Hepatocyte (in vitro differentiated cells): Measurements from ENCODE around the gene BIRC5. TPM values are rescaled to one million over a fixed set of nuclear protein-coding genes. Genes with fewer than 3 reads are reported as not detected.
"Not testable (repeated sequence)": the region's sequence is repeated elsewhere in the genome, so short reads cannot be mapped to it uniquely, and the experiment has no call there.

Experiments used
- DNase-seq: peaks from one replicate; pipeline ENCODE4 v3.0.0-alpha.2; 2016; ENCODE audit warnings: low spot score
- H2AFZ ChIP-seq: fragments of 200-600 bp; sonication (generic); 2 replicates; pipeline ENCODE4 v1.6.0; 2016; ENCODE audit warnings: antibody characterized with exemption, mild to moderate bottlenecking
- H3K27ac ChIP-seq: fragments of 200-600 bp; sonication (generic); 2 replicates; pipeline ENCODE4 v1.5.1; 2016; ENCODE audit warnings: mild to moderate bottlenecking
- H3K27me3 ChIP-seq: fragments of 200-600 bp; sonication (generic); 2 replicates; pipeline ENCODE4 v1.6.1; 2016
- H3K36me3 ChIP-seq: fragments of 200-600 bp; sonication (generic); replicated peaks from 2 replicates; pipeline ENCODE4 v1.5.1; 2016; ENCODE audit warnings: low read depth; ENCODE audit not compliant: insufficient read depth
- H3K4me1 ChIP-seq: fragments of 200-600 bp; sonication (generic); 2 replicates; pipeline ENCODE4 v1.5.1; 2016; ENCODE audit warnings: mild to moderate bottlenecking, moderate library complexity; ENCODE audit not compliant: insufficient read depth
- H3K4me2 ChIP-seq: fragments of 200-600 bp; sonication (generic); 2 replicates; pipeline ENCODE4 v1.6.0; 2016
- H3K4me3 ChIP-seq: fragments of 200-600 bp; sonication (generic); 2 replicates; pipeline ENCODE4 v1.5.1; 2016; ENCODE audit warnings: mild to moderate bottlenecking
- H3K79me2 ChIP-seq: fragments of 200-600 bp; sonication (generic); 2 replicates; pipeline ENCODE4 v1.6.0; 2017; ENCODE audit warnings: mild to moderate bottlenecking
- H3K9me2 ChIP-seq: fragments of 200-600 bp; sonication (generic); replicated peaks from 2 replicates; pipeline ENCODE4 v1.6.0; 2017; ENCODE audit warnings: mild to moderate bottlenecking; ENCODE audit not compliant: insufficient read depth
- H3K9me3 ChIP-seq: fragments of 200-600 bp; sonication (generic); 2 replicates; pipeline ENCODE4 v1.5.1; 2016; ENCODE audit warnings: low read depth, mild to moderate bottlenecking
- H4K20me1 ChIP-seq: fragments of 200-600 bp; sonication (generic); 2 replicates; pipeline ENCODE4 v1.6.0; 2016; ENCODE audit warnings: mild to moderate bottlenecking; ENCODE audit not compliant: insufficient read depth, poor library complexity, severe bottlenecking
- EZH2 ChIP-seq: fragments of 200-600 bp; sonication (generic); IDR thresholded peaks from 2 replicates; pipeline ENCODE4 v1.6.1; 2016; ENCODE audit warnings: antibody characterized with exemption, mild to moderate bottlenecking, borderline replicate concordance
- EZH2phosphoT487 ChIP-seq: fragments of 200-600 bp; sonication (generic); IDR thresholded peaks from one replicate; pipeline ENCODE4 v1.6.1; 2018; ENCODE audit warnings: antibody characterized with exemption, mild to moderate bottlenecking, low read depth, moderate library complexity; ENCODE audit not compliant: unreplicated experiment, severe bottlenecking
- WGBS: methylation state at CpG from one replicate; pipeline ENCODE4 v1.1.6; 2016; ENCODE audit warnings: low lambda C conversion rate; ENCODE audit errors: missing lambda C conversion rate; 5-methylcytosine and 5-hydroxymethylcytosine counted together
- polyA plus RNA-seq: library from polyadenylated mRNA; unstranded; fragments of >200 nt; fragmentation: Nextera tagmentation; extraction: Ambion mirVana; gene quantifications from 2 replicates; pipeline ENCODE4 v1.2.1, GENCODE V29; 2016
- total RNA-seq: library from RNA; depleted of rRNA; stranded (reverse); fragments of >200 nt; gene quantifications from 2 replicates; pipeline ENCODE4 v1.2.3, GENCODE V29; 2014
- TF ChIP-seq, protein P1 (sequence below): fragments of 200-600 bp; sonication (generic); IDR thresholded peaks from 2 replicates; pipeline ENCODE4 v1.5.1; 2016; ENCODE audit warnings: antibody characterized with exemption, mild to moderate bottlenecking; ENCODE audit not compliant: poor library complexity

Gene BIRC5
- total and polyA plus RNA-seq, 2 experiments from 2014 or later: 12.4 to 14.6 TPM

DNA sequence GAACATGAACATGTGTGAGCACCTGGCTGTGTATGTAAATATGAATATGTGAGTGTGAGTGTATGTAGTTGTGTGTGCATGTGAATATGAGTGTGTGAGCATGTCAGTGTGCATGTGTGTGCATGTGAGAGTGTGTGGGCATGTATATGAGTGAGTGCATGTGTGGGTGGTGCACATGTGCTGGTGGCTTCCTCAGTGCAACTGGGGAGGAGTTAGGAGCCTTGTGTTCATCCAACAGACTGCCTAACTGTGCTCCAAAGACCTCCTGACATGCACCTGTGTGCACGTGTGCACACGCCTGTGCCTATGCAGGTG, 18.8 kb downstream of the BIRC5 start:
- Histone ChIP-seq H3K27me3 (peaks cover 33% of the 10 kb centered on the region), H3K9me2 (no peaks in the 10 kb centered on the region), H3K4me1 (no peaks in the 10 kb centered on the region), H4K20me1 (no peaks in the 10 kb centered on the region), H3K27ac (no peak overlapping the region), H3K4me2 (no peak overlapping the region), H3K9me3 (no peaks in the 10 kb centered on the region), H3K79me2 (no peaks in the 10 kb centered on the region), H2AFZ (no peak overlapping the region), H3K4me3 (no peak overlapping the region), H3K36me3 (no peaks in the 10 kb centered on the region)
- 96% methylated on average over 2 of the region's 2 CpGs for WGBS
- TF ChIP-seq EZH2phosphoT487 (no peak), EZH2 (no peak)
- TF ChIP-seq, protein P1, sequence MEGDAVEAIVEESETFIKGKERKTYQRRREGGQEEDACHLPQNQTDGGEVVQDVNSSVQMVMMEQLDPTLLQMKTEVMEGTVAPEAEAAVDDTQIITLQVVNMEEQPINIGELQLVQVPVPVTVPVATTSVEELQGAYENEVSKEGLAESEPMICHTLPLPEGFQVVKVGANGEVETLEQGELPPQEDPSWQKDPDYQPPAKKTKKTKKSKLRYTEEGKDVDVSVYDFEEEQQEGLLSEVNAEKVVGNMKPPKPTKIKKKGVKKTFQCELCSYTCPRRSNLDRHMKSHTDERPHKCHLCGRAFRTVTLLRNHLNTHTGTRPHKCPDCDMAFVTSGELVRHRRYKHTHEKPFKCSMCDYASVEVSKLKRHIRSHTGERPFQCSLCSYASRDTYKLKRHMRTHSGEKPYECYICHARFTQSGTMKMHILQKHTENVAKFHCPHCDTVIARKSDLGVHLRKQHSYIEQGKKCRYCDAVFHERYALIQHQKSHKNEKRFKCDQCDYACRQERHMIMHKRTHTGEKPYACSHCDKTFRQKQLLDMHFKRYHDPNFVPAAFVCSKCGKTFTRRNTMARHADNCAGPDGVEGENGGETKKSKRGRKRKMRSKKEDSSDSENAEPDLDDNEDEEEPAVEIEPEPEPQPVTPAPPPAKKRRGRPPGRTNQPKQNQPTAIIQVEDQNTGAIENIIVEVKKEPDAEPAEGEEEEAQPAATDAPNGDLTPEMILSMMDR: no peak
- DNase-seq: no peak

DNA sequence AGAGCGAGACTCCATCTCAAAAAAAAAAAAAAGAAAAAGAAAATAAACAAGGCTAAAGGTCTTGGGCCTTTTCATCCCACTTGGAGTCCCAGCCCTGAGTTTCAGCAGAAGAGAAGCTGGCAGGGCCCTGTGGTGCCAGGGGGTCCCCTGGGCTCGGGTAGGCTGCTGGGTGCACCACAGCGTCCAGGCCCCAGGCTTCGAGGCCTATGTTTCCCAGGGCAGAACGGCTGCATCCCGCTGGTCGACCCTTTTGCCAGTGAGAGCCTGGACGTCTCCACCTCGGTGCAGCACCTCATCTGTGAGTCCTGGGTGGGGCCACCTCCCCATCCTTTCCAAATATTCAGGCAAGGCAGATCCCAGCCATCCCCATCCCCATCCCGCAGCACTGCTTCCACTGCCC, 19.6 kb downstream of the BIRC5 start:
- TF ChIP-seq EZH2phosphoT487 (no peak), EZH2 (no peak)
- TF ChIP-seq, protein P1: no peak
- no peaks in the 10 kb centered on the region for H3K4me1 ChIP-seq
- H3K36me3 ChIP-seq: no peaks in the 10 kb centered on the region
- no peaks in the 10 kb centered on the region for H3K79me2 ChIP-seq
- peaks cover 29% of the 10 kb centered on the region for H3K27me3 ChIP-seq
- H3K4me3 ChIP-seq: no peak overlapping the region
- no peaks in the 10 kb centered on the region for H3K9me2 ChIP-seq
- H3K9me3 ChIP-seq: no peaks in the 10 kb centered on the region
- H2AFZ ChIP-seq: no peak overlapping the region
- H3K4me2 ChIP-seq: no peak overlapping the region
- no peaks in the 10 kb centered on the region for H4K20me1 ChIP-seq
- 93% methylated on average over 10 of the region's 10 CpGs for WGBS
- DNase-seq: no peak
- no peak overlapping the region for H3K27ac ChIP-seq

GRCh38 chr17:78234261-78234865, 20.3 kb downstream of the BIRC5 start:
- TF ChIP-seq, protein P1: no peak
- TF ChIP-seq EZH2 (no peak), EZH2phosphoT487 (no peak)
- peaks cover 29% of the 10 kb centered on the region for H3K27me3 ChIP-seq
- H3K9me3 ChIP-seq: no peaks in the 10 kb centered on the region
- H4K20me1 ChIP-seq: no peaks in the 10 kb centered on the region
- WGBS: 91% methylated on average over 17 of the region's 17 CpGs
- H3K4me1 ChIP-seq: no peaks in the 10 kb centered on the region
- DNase-seq: no peak
- no peak overlapping the region for H3K4me3 ChIP-seq
- H3K79me2 ChIP-seq: no peaks in the 10 kb centered on the region
- no peak overlapping the region for H3K27ac ChIP-seq
- H3K36me3 ChIP-seq: no peaks in the 10 kb centered on the region
- H3K4me2 ChIP-seq: no peak overlapping the region
- H3K9me2 ChIP-seq: no peaks in the 10 kb centered on the region
- no peak overlapping the region for H2AFZ ChIP-seq

DNA sequence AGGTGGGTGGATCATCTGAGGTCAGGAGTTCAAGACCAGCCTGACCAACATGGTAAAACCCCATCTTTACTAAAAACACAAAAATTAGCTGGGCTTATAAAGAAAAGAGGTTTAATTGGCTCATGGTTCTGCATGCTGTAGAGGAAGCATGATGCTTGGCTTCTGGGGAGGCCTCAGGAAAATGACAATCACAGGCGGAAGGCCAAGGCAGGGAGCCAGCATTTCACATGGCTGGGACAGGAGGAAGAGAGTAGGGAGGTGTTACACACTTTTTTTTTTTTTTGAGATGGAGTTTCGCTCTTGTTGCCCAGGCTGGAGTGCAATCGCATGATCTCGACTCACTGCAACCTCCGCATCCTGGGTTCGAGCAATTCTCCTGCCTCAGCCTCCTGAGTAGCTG, 21.0 kb downstream of the BIRC5 start:
- H2AFZ ChIP-seq, H3K4me2 ChIP-seq, H3K4me1 ChIP-seq, H3K27ac ChIP-seq, H3K4me3 ChIP-seq, H4K20me1 ChIP-seq, H3K36me3 ChIP-seq, H3K9me3 ChIP-seq, H3K9me2 ChIP-seq, H3K79me2 ChIP-seq, DNase-seq: not testable (repeated sequence)
- 98% methylated on average over 6 of the region's 6 CpGs for WGBS
- H3K27me3 ChIP-seq: peaks cover 29% of the 10 kb centered on the region
